T-helper 17 cell (primary cell): ENCODE results near the gene PEX13. TPM values are rescaled to one million over a fixed set of nuclear protein-coding genes. Genes with fewer than 3 reads are reported as not detected.
"Not testable (repeated sequence)": the region's sequence is repeated elsewhere in the genome, so short reads cannot be mapped to it uniquely, and the experiment has no call there.

Source experiments
- ATAC-seq: fragments of 150-1000 bp; cut with Tn5 transposase; 2 replicates; pipeline ENCODE4 v1.10.0; 2021; ENCODE audit warnings: mild to moderate bottlenecking, moderate library complexity
- DNase-seq, 3 donors: peaks; one replicate each; pipeline versions ENCODE4 v3.0.0 to v3.0.0-alpha.2; 2020 to 2021
- H3K9me3 ChIP-seq: one replicate; pipeline ENCODE4 v1.7.0; 2013; ENCODE audit warnings: low read length, mild to moderate bottlenecking; ENCODE audit not compliant: control insufficient read depth, poor library complexity, severe bottlenecking
- H3K27ac Mint-ChIP-seq: one replicate; pipeline ENCODE4 v1.8.0; 2022; ENCODE audit warnings: mild to moderate bottlenecking, moderate library complexity, mixed read lengths
- H3K27me3 Mint-ChIP-seq: one replicate; pipeline ENCODE4 v1.8.0; 2022; ENCODE audit warnings: mixed read lengths
- H3K36me3 Mint-ChIP-seq: one replicate; pipeline ENCODE4 v1.8.0; 2022; ENCODE audit warnings: low read depth, mixed read lengths
- H3K4me1 Mint-ChIP-seq: one replicate; pipeline ENCODE4 v1.8.0; 2022; ENCODE audit warnings: mild to moderate bottlenecking, mixed read lengths
- H3K4me3 Mint-ChIP-seq: one replicate; pipeline ENCODE4 v1.8.0; 2022; ENCODE audit warnings: mild to moderate bottlenecking, moderate library complexity, mixed read lengths
- total RNA-seq, 4 donors: library from RNA in 2 of 4; stranded (reverse) in 2 of 4; gene quantifications; one replicate each; pipeline ENCODE4 v1.2.3 and lab custom pipeline; 2022 to 2026

PEX13 gene, protein sequence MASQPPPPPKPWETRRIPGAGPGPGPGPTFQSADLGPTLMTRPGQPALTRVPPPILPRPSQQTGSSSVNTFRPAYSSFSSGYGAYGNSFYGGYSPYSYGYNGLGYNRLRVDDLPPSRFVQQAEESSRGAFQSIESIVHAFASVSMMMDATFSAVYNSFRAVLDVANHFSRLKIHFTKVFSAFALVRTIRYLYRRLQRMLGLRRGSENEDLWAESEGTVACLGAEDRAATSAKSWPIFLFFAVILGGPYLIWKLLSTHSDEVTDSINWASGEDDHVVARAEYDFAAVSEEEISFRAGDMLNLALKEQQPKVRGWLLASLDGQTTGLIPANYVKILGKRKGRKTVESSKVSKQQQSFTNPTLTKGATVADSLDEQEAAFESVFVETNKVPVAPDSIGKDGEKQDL
- total RNA-seq (10 to 100 TPM; 10.8 to 15.1 TPM), total RNA-seq (lab: John Stamatoyannopoulos, UW) (23.1 to 42.6 reads per million in 2 donors)

DNA sequence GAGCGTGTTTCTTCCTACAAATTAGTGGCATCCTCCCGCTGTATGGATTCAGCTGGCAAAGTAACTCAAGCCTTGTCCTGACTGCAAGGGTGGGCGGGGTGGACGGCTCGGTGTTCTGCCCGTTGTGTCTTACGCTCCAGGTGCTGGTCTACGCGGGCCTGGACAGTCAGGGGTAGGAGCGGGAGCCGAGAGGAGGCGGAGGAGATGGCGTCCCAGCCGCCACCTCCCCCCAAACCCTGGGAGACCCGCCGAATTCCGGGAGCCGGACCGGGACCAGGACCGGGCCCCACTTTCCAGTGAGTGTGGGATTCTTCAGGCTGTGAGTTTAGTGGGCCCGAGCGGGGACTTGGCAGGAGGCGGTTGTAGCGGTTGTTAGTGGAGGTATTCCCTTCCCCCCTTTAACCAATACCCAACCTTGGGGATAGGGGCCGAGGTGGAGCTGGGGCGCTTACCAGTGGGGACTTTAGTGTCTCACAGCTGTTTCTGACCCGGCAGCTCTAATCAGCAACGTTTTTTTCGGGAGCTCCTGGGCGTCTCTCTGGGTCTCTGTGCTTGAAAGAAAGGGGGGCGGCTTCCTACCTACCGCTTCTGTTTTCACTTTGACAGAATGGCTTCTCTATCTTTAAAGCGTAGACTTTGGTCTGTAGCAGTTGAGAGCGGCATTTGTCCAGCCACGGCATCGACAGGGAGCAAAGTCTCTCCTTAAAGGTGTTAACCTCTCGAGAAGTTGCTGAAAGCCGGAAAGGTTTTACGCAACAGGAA is at the start of gene PEX13, which contains the start of gene PUS10:
TSS of gene PEX13 (plus strand) at position 165 of the 762 bp plus-strand sequence. CDS start at position 205, 40 bp downstream.
TSS of gene PUS10 (minus strand) at position 700 of the 762 bp plus-strand sequence. CDS start 6,365 bp downstream, outside the sequence.
- H3K4me3 Mint-ChIP-seq: peak within 1 kb of the TSS; percentile 99
- peaks cover 3% of the 10 kb centered on the region for H3K36me3 Mint-ChIP-seq
- ATAC-seq (peak; percentile 87), DNase-seq (peak; percentile 32 to 48 (median 38))
- H3K4me1 Mint-ChIP-seq: peaks cover 17% of the 10 kb centered on the region
- no peaks in the 10 kb centered on the region for H3K27me3 Mint-ChIP-seq
- H3K9me3 ChIP-seq: no peaks in the 10 kb centered on the region
- peak within 1 kb of the TSS; percentile 93 for H3K27ac Mint-ChIP-seq

DNA sequence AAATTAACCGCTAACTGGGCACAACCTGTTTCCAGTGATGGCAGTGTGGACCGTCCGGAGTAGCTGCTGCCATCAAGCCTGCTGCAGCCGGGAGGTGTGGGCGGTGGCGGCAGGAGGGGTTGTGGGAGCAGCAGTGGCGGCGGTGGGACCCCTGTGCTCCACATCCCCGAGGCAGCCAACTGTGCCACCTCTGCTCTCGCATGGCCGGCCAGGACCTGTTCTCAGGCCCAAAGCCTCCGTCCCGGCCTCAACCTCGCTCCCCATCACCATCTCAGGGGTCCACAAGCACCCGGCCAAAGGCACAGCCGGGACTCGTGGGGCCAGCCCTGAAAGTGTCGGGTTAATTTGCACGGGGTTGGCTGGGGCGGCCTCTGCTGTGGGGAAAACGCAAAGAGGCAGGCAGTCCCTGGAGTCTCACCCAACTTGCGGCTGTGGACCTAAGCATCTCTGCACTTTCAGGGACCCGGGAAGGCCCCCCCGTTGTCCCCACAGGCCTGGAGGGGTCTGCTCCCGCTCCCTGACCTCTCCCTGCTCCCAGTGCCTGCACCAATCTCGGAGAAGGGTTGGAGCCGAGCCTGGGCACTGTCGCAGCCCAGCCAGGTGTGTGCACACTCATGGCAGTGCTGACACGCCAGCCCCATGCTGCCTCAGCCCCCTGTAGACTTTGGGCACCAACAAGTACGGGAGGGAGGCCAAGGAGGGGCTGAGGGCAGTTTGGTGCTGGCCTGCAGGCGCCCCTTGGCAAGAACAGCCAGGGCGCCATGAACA is 44.4 kb upstream of the PEX13 start:
- Mint-ChIP-seq H3K4me3 (no peak overlapping the region), H3K27me3 (no peaks in the 10 kb centered on the region), H3K4me1 (peaks cover 10% of the 10 kb centered on the region), H3K36me3 (no peaks in the 10 kb centered on the region), H3K27ac (no peak overlapping the region)
- DNase-seq: no peak
- H3K9me3 ChIP-seq: no peaks in the 10 kb centered on the region
- ATAC-seq: no peak

DNA sequence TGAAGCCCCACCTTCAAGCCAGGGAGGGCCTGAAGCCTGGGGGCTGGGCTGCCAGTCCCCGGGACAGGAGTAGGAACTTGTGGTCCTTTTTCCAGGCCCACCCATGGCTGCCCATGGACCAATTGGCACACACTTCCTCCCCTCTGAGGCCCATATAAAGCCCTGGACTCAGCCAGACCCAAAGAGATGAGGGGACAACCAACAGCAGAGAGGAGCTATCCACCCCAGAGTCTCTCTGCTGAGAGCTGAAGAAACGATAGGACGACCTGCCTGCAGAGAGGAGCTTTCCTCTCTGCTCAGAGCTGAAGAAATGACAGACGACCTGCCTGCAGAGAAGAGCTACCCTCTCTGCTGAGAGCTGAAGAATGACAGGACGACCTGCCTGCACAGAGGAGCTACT is 43.8 kb upstream of the PEX13 start:
- no peak for DNase-seq
- no peaks in the 10 kb centered on the region for H3K27me3 Mint-ChIP-seq
- H3K4me3 Mint-ChIP-seq: no peak overlapping the region
- H3K36me3 Mint-ChIP-seq: no peaks in the 10 kb centered on the region
- peaks cover 10% of the 10 kb centered on the region for H3K4me1 Mint-ChIP-seq
- H3K9me3 ChIP-seq: no peaks in the 10 kb centered on the region
- ATAC-seq: no peak
- no peak overlapping the region for H3K27ac Mint-ChIP-seq

DNA sequence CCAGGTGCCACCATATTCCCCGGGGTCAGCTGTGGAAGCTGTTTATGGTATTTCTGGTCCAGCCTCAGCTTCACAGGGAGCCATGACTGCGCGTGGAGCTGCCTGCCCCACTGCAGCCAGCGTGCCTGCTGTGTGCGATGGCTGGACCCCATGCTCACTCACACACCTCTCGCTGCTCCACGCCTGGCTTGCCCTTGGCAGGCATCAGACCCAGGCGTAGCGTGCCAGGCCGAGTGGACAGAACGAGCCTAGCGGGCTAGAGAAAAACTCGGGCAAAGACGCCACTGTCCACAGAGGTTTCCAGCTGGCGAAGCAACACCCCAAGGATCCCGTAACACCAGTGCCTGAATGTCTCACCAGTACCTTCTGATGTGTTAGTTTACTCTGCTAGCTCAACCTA is 42.9 kb upstream of the PEX13 start:
- Mint-ChIP-seq H3K27me3 (no peaks in the 10 kb centered on the region), H3K36me3 (peaks cover 3% of the 10 kb centered on the region), H3K4me3 (no peak overlapping the region), H3K4me1 (peaks cover 13% of the 10 kb centered on the region), H3K27ac (peak overlapping the region; percentile 75)
- ATAC-seq (no peak), DNase-seq (no peak)
- H3K9me3 ChIP-seq: no peaks in the 10 kb centered on the region

DNA sequence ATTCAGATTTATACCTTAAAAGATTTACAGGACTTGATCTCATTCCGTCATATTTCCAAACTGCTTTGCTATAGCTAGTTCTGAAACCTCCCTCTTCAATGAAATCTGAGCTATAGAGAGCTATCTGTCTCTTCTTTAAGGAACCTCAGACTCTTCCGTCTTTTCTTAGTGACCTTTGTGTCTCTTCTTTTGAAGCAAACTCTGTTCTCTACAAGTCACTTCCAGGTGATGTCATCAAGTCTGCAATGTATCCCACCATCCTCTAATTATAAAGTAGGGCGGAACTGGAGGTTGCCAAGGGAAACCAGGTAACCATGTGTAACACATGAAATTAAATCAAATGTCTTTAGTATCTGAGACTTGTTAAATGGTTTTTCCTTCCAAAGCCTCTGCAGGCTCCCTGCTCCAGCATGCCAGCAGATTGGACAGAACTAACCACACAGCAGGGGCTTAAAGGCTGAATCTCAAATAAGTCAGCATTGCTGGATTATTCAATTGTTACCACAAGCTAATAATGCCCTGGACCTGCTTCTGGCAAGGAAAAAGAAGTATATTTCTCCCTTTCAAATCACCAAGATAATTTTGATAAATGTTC is 41.2 kb upstream of the PEX13 start:
- Mint-ChIP-seq H3K4me3 (no peak overlapping the region), H3K27me3 (no peaks in the 10 kb centered on the region), H3K4me1 (peaks cover 15% of the 10 kb centered on the region), H3K27ac (peak overlapping the region; percentile 75), H3K36me3 (peaks cover 3% of the 10 kb centered on the region)
- ATAC-seq (no peak), DNase-seq (no peak)
- H3K9me3 ChIP-seq: no peaks in the 10 kb centered on the region

DNA sequence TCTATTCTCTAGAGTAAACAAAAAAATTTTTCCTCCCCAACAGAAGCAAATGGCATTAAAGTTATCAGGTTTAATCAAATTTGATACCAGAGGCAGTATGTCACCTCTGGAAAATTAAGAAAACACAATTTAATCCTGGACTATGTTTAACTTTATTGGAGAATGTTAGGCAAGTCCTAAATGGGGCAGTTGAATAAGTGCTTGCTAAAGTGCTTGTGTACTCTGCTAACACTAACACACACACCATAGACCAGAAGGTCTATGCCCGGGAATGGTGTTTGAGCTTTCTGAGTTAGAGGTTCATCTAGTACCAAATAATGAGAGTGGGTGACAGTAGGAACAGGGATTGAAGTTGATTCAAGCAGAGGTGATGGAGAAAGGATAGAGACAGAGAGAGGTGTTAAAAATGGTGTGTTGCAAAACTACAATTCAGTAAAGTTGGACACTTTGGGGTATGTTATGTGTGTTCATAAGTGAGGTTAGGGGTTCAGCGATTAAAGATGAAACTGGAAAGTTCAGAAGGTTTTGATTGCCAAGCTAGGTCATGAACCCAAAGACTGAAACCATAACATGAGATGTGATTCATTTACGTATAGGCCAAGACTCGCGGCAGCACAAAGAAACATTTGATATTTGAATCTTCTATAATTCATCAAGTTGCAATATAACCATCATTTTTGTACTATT is 40.5 kb upstream of the PEX13 start:
- Mint-ChIP-seq H3K27ac (peak overlapping the region; percentile 62), H3K4me3 (no peak overlapping the region), H3K36me3 (peaks cover 3% of the 10 kb centered on the region), H3K27me3 (no peaks in the 10 kb centered on the region), H3K4me1 (peaks cover 15% of the 10 kb centered on the region)
- no peaks in the 10 kb centered on the region for H3K9me3 ChIP-seq
- no peak for ATAC-seq
- no peak for DNase-seq

DNA sequence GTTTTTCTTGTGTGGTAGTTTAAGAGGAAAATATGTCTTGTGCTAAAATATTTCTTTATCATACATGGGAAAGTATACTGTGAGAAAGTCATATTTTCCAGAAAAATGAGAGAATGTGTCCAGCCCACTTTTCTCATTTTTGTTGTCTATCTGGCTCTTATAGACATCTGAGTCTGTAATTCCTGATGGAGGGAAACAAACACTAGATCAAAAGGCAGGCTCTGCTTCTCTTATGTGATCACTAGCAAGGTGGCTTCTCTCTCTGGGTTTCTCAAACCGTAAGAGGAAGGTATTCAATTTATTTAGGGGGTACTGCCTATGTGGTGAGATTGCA is 40.0 kb upstream of the PEX13 start:
- ATAC-seq: no peak
- Mint-ChIP-seq H3K27me3 (no peaks in the 10 kb centered on the region), H3K27ac (peak overlapping the region; percentile 62), H3K4me1 (peaks cover 15% of the 10 kb centered on the region), H3K36me3 (peaks cover 3% of the 10 kb centered on the region), H3K4me3 (no peak overlapping the region)
- H3K9me3 ChIP-seq: no peaks in the 10 kb centered on the region
- no peak for DNase-seq

DNA sequence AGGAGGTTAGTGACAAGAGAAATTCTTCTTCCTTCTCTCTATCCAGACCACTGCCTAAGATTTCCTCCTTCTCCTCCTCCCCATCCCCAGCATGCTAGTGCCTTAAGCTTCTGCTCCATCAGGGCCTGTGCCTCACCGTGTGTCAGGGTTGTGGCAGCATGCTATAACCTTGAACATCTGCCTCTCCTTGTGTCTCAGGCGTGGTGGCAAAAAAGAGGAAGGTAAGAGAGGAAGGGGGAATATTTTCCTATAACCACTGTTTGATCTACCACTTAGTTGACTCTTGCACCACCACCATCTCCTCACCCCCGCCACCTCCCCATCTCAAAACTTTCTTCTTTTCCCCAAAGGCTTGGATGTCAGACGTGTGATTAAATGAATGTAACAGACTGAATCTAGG is 38.3 kb upstream of the PEX13 start:
- Mint-ChIP-seq H3K27me3 (no peaks in the 10 kb centered on the region), H3K4me1 (peaks cover 15% of the 10 kb centered on the region), H3K27ac (peak overlapping the region; percentile 39), H3K4me3 (no peak overlapping the region), H3K36me3 (peaks cover 3% of the 10 kb centered on the region)
- H3K9me3 ChIP-seq: no peaks in the 10 kb centered on the region
- DNase-seq (no peak), ATAC-seq (no peak)

DNA sequence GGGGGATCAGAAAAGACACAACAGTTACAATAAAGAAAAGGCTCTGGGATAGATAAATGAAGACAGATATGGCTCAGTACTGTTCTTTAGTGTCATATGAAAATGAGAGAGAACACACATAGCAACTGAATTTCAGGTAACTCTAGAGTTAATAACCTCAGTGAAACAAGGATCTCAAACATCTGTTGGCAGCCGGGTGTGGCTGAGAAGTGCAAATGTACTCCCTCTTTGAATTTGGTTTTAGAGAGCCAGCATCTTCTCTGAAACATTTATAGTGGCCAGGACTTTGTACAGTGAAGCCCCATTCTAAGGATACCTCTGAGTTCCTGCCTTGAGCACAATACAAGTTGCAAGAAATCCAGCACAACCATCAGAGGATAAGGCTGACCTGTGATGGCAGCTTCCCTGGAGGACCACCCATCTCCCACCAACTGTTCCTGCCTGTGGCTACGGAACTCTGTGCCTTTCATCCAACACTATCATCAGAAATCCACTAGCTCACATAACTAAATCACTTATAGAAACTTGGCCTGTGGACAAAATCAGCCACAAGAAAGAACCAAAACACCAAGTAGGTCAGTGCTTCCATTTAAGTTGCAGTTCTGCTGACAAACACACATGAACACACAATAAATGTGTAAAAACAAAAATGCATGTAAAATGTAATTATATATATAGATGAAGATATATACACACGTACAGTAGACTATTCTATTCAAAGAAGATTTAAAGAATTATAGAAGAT is 37.3 kb upstream of the PEX13 start:
- no peaks in the 10 kb centered on the region for H3K27me3 Mint-ChIP-seq
- DNase-seq (no peak), ATAC-seq (no peak)
- peak overlapping the region; percentile 39 for H3K27ac Mint-ChIP-seq
- peaks cover 3% of the 10 kb centered on the region for H3K36me3 Mint-ChIP-seq
- H3K4me3 Mint-ChIP-seq: no peak overlapping the region
- peaks cover 16% of the 10 kb centered on the region for H3K4me1 Mint-ChIP-seq
- H3K9me3 ChIP-seq: no peaks in the 10 kb centered on the region

DNA sequence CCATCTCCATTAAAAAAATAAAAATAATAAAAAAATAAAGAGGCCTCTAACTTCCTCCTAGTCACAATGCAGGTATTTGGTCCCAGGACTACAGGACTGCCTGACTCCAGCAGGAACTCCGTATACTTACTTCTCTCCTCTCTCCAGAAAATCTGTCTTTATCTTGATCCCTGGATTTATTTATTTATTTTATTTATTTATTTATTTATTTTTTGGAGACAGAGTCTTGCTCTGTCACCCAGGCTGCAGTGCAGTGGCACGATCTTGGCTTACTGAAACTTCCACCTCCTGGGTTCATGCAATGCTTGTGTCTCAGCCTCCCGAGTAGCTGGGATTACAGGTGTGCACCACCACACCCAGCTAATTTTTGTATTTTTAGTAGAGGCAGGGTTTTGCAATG is 35.5 kb upstream of the PEX13 start:
- H3K9me3 ChIP-seq, H3K27me3 Mint-ChIP-seq, H3K4me3 Mint-ChIP-seq, H3K27ac Mint-ChIP-seq, ATAC-seq, DNase-seq, H3K36me3 Mint-ChIP-seq: not testable (repeated sequence)
- peaks cover 12% of the 10 kb centered on the region for H3K4me1 Mint-ChIP-seq

DNA sequence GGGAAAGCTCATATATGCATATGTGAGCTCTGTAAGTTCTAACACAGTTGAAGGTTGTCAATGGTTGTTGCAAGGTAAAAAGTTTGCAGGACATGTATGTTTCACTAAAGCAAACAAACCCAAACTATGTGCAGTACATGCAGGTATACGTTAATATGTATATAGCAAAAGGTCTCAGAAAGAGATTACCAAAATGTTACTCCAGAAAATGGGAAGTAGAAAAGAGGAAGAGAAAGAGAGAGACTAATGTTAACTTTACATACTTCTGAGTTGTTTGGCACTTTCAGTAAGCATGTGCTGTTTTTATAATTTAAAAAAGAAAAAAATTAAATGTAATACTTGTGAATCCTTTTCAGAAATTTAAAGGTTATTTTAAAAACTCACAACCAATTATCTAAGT is 32.8 kb upstream of the PEX13 start:
- H3K9me3 ChIP-seq: no peaks in the 10 kb centered on the region
- H3K36me3 Mint-ChIP-seq: peaks cover 2% of the 10 kb centered on the region
- H3K27me3 Mint-ChIP-seq: no peaks in the 10 kb centered on the region
- H3K27ac Mint-ChIP-seq: no peak overlapping the region
- ATAC-seq: no peak
- no peak overlapping the region for H3K4me3 Mint-ChIP-seq
- no peak for DNase-seq
- H3K4me1 Mint-ChIP-seq: peaks cover 5% of the 10 kb centered on the region

DNA sequence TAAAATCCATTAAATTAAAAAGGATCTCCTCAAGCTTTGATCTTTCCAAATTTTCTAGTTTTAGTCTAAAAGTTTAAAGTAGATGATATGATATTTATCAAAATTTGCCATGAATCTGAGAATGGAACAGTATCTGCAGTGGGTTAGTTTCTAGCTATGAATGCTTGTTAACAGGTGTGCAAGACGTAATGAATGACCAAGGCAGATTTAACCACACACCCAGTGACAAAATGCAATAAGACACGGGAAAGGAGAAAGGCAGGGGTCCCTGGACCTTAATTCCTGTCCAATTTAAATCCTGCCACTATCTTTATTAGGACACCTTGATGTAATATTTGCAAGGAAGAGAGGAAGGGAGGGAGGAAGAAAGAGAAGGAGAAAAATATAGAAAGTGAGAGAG is 30.5 kb upstream of the PEX13 start:
- DNase-seq: no peak
- ATAC-seq: no peak
- Mint-ChIP-seq H3K4me3 (no peak overlapping the region), H3K27me3 (no peaks in the 10 kb centered on the region), H3K36me3 (peaks cover 2% of the 10 kb centered on the region), H3K27ac (no peak overlapping the region), H3K4me1 (peaks cover 4% of the 10 kb centered on the region)
- H3K9me3 ChIP-seq: no peaks in the 10 kb centered on the region
